Midbrain (tissue), 1 donor: ENCODE results near the gene CIRBP.

ENCODE experiments used
- DNase-seq: peaks from one replicate; lab custom pipeline; 2025; lab: John Stamatoyannopoulos, UW

CIRBP gene

DNA sequence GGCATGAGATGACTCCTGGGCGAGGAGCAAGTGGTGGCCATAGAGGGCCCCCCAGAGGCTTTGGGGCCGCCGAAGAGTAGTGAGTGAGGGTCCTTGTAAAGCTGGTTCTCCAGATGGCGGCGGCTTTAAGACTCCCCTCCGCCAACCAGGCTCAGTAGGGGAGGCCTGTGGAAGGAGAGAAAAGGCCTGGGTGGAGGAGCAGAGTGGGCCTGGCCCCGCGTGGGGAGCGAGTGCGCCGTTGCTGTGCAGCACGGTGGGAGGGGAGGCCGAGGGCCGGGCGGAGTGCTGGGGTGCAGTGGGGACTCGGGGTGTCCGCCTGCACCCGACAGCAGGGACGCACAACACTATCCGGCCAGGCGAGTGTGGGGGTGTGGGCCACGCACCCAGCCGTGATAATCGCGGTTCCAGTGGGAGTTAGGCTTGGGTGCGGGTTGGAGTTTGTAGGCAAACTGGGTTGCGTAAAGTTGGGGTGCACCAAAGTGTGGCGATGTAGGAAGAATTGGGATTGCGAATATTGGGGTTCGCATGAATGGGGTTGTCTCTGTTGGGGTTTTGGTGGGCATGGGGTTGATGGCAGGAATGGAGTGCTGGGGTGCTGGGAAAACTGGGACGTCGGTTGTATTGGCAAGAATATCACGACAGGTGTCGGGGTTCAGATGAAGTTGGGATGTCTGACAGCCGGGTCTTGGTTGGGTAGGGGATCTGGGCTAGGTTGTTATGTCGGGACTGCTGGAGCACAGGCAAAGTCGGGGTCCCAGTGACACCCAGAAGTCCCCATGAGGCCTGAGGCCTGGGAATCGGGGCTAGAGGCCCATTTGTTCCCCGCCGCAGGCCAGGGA, 687 bp upstream of the CIRBP start:
- DNase-seq = peak; percentile 13

GRCh38 chr19:1269478-1270212, 513 bp downstream of the CIRBP start:
- peak; percentile 89 for DNase-seq

- DNase-seq = no peak
Observed at GRCh38 chr19:1270213-1270853, 1.2 kb downstream of the CIRBP start.

DNA sequence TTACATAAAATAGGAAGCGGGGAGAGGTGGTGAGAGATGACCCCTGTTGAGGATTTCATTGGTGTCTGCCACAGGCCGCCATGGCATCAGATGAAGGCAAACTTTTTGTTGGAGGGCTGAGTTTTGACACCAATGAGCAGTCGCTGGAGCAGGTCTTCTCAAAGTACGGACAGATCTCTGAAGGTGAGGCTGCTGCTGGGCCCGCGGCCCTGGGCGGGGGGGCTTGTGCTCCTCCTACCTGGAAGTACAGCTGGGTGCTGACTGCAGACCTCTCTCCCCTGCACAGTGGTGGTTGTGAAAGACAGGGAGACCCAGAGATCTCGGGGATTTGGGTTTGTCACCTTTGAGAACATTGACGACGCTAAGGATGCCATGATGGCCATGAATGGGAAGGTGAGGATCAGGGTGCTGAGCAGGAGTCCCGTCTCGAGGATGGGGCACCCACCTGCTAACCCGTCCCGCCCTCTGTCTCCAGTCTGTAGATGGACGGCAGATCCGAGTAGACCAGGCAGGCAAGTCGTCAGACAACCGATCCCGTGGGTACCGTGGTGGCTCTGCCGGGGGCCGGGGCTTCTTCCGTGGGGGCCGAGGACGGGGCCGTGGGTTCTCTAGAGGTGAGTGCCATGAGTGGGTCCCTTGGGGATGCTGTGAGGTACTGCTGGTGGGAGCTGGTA, 1.9 kb downstream of the CIRBP start:
- no peak for DNase-seq

DNA sequence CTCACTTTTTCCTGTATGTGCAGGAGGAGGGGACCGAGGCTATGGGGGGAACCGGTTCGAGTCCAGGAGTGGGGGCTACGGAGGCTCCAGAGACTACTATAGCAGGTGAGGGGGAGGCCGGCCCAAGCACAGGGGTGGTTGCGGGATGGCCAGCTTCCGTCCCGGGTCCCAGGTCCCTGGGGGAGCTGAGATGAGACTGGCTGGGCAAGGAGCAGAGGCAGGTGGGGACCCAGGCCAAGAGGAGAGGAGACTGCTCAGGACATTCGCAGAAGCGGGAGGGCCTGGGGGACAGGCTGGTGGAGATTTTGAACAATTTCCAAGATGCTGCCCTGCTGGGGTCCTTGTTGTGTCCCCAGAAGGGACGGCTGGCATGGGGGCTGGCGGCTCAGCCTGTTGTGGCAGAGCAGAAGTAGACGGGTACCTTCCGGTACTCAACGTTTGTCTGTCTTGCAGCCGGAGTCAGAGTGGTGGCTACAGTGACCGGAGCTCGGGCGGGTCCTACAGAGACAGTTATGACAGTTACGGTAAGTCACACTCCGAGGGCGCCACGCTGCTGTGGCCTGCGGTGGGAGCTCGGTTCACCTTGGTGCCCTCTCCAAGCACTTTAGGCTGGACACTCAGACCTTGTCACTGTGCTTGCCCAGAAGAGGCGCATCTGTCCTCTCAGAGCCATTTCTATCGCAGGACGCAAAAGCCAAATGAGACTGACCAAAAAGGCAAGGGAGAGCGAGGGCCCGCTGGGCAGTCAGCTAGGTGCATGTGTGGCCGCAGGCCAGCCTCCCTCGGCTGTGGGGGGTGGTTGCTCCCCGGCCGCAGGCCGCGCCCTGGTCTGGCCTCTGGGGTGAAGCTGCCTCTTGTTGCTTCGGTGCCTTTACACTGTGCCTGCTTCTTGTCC, 2.6 kb downstream of the CIRBP start:
- no peak for DNase-seq

DNA sequence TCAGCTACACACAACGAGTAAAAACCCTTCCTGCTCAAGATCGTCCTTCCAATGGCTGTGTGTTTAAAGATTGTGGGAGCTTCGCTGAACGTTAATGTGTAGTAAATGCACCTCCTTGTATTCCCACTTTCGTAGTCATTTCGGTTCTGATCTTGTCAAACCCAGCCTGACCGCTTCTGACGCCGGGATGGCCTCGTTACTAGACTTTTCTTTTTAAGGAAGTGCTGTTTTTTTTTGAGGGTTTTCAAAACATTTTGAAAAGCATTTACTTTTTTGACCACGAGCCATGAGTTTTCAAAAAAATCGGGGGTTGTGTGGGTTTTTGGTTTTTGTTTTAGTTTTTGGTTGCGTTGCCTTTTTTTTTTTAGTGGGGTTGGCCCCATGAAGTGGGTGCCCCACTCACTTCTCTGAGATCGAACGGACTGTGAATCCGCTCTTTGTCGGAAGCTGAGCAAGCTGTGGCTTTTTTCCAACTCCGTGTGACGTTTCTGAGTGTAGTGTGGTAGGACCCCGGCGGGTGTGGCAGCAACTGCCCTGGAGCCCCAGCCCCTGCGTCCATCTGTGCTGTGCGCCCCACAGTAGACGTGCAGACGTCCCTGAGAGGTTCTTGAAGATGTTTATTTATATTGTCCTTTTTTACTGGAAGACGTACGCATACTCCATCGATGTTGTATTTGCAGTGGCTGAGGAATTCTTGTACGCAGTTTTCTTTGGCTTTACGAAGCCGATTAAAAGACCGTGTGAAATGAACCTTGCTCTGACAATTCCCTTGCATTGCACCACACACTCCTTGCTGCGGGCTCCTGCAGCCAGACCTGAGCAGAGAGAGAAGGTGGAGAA, 3.5 kb downstream of the CIRBP start:
- peak; percentile 9 for DNase-seq

GRCh38 chr19:1273263-1274041, 4.3 kb downstream of the CIRBP start:
- peak; percentile 2 for DNase-seq

DNA sequence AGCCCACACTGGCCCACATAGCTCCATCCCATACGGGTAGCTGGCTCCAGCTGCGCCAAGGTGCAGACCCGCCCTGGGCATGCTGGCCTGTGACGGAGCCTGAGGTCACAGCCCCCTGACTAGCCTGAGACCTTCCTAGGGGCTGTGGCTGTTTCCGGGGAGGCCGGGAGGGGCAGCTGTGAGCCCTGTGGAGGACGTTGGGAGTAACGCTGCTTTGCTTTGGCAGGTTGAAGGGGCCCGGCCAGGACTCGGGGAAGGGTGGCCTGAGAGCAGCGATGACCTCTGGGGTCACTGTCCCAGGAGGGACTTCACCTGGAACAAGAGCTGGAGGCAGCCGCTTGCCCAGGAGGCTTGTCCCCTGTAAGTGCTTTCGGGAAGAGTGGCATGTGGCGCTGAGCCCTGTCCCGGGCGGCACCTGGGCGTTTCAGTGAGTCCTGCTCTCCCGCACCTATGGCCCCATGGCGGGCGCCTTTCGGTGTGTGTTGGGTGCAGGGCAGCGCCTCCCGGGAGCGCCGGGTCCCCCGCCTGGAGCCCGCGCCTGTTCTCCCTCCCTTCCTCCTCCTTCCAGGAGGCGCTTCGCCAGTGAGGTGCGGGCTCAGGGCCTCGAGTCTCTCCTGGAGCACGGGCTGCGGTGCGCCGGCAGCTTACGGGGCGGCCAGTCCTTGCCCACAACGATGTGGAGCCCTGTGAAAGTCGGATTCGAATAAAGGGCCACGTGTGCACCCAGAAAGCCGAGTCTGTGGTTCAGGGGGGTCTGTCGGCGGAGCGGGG, 5.1 kb downstream of the CIRBP start:
- no peak for DNase-seq

- no peak for DNase-seq
Observed at GRCh38 chr19:1274852-1275259, 5.7 kb downstream of the CIRBP start.

DNA sequence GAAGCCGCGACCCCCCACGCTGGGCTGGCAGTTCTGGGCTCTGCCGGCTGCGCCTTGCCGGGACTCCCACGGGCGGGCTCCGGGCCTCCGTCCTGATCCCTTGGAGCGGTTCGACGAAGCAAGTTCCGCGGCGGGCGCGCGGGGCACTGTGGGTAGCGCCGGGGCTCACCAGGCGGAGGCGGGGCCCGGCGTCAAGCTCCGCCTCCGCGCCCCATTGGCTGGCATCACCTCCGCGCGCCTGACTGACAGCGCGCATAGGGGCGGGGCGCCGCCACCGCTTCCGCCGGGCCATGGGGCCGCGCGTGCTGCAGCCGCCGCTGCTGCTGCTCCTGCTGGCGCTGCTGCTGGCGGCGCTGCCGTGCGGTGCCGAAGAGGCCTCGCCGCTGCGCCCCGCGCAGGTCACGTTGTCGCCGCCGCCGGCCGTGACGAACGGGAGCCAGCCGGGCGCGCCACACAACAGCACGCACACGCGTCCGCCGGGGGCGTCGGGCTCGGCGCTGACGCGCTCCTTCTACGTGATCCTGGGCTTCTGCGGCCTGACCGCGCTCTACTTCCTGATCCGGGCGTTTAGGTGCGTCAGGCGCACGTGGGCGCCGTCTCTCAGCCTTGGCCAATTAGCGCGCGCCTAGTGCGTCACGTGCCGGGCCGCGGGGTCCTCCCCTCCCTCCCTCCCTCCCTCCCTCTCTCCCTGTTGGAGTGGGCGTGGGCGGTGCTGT, 6.3 kb downstream of the CIRBP start, which contains the start of gene FAM174C:
TSS of gene FAM174C (plus strand) at position 271 of the 716 bp plus-strand sequence. CDS start at position 291, 20 bp downstream.
- DNase-seq = peak; percentile 93

DNA sequence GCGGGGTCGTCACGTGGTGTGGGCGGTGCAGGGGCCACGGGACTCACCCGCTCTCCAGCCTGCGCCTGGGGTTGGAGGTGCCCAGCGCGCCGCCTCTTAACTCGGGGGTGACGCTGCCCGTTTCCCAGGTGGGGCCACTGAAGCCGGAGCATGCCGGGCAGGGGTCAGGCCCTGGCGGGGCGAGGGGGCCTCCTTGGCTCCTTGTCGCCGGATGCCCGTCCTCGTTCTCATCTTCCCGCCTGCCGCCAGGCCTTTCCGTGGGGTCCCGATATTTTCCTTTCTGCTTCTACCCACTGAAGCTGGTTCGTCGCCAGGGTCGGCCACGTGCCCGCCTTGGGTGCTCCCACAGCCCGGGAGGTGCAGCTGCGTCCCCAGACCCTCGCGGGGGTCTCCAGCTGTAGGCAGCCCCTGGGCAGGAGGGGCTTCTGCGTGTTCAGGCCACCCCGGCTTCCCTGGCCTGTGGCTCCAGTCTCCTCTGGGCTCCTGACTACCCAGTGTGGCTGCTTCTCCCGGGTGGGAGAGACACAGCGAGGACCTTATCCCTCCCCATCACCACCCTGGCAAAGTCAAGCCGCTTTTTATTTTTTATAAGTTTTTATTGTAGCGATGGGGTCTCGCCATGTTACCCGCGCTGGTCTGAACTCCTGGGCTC, 7.0 kb downstream of the CIRBP start:
- no peak for DNase-seq

GRCh38 chr19:1276628-1277022, 7.5 kb downstream of the CIRBP start:
- no peak for DNase-seq

DNA sequence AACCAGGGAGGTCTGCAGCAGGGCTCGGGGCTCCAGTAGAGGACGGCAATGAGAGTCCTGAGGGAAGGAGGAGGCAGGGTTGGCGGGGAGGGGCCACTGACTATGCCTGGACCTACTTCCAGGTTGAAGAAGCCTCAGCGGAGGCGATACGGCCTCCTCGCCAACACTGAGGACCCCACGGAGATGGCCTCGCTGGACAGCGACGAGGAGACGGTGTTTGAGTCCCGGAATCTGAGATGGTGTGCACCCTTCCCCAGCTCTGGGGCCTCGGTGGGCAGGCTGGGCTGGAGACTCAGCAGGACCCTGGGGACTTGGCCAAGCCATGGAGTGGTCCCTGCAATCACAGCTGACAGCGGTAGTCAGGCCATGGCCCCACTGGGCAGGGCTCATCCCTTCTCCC, 7.9 kb downstream of the CIRBP start:
- DNase-seq = no peak

DNA sequence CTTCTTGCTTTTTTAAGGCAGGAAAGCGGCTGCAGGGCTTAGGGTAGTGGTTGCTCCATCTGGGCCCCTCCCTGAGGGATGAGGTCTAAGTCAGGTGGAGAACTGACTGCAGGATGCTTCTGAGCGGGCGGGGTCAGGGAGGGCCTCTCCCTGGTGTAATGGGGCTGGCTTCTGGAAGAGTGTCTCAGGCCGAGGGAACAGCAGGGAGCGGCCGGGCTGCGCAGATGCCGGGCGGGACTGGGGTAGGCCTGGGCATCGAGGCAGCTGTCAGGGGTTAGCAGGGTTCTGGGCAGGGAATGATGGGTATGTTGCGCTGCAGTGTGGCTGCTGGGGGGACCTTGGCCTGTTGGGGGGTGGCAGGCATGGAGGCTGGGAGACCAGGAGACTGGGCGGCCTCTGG, 8.9 kb downstream of the CIRBP start:
- no peak for DNase-seq

DNA sequence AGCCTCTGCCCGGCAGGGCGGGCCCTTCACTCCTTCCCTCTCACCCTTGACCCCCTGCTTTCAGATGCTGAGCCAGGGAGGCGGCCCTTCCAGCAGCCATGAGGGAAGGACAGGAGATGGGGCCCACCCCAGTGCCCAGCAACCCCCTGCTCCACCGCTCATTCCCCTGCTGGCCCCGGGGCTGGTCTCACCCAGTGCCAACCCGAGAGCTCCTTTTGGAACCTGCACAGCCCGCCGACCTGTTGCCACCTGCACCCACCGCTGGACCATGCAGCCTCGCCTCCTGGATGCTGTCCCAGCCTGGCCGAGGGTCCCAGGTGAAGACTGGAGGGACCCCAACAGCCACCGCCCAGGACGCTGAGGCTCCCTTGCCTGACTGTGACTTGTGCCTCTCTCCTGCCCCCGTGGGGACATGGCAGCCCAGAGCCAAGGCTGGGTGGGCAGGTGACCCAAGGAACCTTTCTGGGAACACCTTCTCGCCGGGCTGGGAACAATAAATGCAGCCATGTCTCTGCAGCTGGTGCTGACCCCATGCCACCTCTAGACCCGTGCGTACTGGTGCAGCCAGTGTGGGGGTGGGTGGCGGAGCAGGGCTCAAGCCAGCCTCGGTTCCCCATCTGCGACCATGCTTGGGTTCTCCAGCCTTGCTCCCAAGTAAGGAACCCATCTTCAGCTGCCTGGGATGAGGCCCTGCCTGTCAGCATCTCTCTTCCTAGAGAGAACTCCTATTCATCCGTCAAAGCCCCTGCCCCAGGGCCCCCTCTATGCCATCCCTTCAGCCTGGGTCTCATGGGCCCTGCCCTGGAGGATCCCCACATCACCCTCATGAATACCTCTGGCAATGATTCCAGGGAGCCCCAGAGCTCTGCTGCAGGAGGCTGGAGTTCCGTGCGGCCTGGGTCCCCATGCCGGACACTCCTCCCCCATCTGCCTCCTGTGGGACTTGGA, 9.9 kb downstream of the CIRBP start:
- DNase-seq = no peak

GRCh38 chr19:1279782-1280341, 10.7 kb downstream of the CIRBP start:
- DNase-seq = peak; percentile 90
